Brain microvascular endothelial cell (primary cell): ENCODE measurements around the gene SOAT2.

Experiments
- DNase-seq: peaks from one replicate; pipeline ENCODE4 v3.0.0-alpha.2; 2020
- H3K27ac ChIP-seq: fragments of 250-450 bp; sonication (Bioruptor Pico); 2 replicates; pipeline ENCODE4 v1.5.1; 2020; ENCODE audit warnings: mild to moderate bottlenecking, moderate library complexity
- H3K27me3 ChIP-seq: fragments of 250-450 bp; sonication (Bioruptor Pico); replicated peaks from 2 replicates; pipeline ENCODE4 v1.5.1; 2020; ENCODE audit warnings: mild to moderate bottlenecking
- H3K36me3 ChIP-seq: fragments of 250-450 bp; sonication (Bioruptor Pico); replicated peaks from 2 replicates; pipeline ENCODE4 v1.5.1; 2020; ENCODE audit warnings: mild to moderate bottlenecking
- H3K4me3 ChIP-seq: 2 replicates; pipeline ENCODE4 v1.5.1; 2011; ENCODE audit warnings: low read depth, mild to moderate bottlenecking, control low read depth, low read length, moderate library complexity
- in situ Hi-C: cut with HindIII; loops from 2 replicates; pipeline ENCODE4 v1.10.0; 2017; ENCODE audit warnings: low sequenced_read_pairs, low pct_ligation_motif_present
- TF ChIP-seq, protein P1 (sequence below): IDR thresholded peaks from 2 replicates; pipeline ENCODE4 v1.5.1; 2011; ENCODE audit warnings: low read depth, mild to moderate bottlenecking, moderate library complexity, low read length, control low read depth, inconsistent platforms; ENCODE audit errors: missing control alignments

The SOAT2 gene

DNA sequence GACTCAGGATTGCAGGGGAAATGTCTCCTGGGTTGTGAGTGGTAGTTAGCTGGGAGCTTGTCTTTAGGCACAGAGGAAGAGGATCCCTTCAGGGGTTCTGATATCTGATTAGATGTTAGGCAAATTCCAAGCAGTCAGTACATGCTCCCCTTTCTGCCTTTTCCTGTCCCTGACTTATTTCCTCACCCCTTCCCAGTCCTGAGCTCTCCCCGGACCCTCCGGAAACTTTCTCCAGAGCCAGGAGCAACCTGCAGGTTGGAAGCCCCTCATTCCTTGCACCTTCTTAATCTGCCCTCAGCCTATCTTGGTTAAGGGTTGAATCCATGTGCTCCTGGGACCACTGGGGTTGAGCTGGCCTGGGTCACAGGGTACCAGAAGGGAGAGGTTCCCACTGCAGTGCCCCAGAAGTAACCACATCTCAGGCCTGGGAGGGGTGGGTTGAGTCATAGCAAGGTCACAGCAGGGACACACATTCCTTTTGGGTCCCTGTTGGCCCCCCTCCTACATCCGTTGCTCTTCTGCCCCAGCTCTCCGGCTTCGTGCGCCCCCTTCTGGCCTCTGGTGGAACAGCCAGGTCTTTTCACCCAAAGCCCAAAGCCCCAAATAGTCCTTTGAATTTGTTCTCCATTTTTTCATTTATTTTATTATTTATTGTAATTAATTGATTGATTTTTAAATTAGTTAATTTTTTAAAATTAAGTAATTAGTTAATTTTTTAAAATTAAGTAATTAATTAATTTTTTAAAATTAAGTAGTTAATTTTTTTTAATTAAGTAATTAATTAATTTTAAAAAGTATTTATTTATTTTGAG is 4.0 kb upstream of the SOAT2 start:
- in situ Hi-C loops: no loop called here
- TF ChIP-seq, protein P1, sequence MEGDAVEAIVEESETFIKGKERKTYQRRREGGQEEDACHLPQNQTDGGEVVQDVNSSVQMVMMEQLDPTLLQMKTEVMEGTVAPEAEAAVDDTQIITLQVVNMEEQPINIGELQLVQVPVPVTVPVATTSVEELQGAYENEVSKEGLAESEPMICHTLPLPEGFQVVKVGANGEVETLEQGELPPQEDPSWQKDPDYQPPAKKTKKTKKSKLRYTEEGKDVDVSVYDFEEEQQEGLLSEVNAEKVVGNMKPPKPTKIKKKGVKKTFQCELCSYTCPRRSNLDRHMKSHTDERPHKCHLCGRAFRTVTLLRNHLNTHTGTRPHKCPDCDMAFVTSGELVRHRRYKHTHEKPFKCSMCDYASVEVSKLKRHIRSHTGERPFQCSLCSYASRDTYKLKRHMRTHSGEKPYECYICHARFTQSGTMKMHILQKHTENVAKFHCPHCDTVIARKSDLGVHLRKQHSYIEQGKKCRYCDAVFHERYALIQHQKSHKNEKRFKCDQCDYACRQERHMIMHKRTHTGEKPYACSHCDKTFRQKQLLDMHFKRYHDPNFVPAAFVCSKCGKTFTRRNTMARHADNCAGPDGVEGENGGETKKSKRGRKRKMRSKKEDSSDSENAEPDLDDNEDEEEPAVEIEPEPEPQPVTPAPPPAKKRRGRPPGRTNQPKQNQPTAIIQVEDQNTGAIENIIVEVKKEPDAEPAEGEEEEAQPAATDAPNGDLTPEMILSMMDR: peak; percentile 99
- Histone ChIP-seq H3K27me3 (no peaks in the 10 kb centered on the region), H3K27ac (peak overlapping the region; percentile 97), H3K36me3 (peaks cover 10% of the 10 kb centered on the region), H3K4me3 (peak overlapping the region; percentile 75)
- DNase-seq: peak; percentile 97

DNA sequence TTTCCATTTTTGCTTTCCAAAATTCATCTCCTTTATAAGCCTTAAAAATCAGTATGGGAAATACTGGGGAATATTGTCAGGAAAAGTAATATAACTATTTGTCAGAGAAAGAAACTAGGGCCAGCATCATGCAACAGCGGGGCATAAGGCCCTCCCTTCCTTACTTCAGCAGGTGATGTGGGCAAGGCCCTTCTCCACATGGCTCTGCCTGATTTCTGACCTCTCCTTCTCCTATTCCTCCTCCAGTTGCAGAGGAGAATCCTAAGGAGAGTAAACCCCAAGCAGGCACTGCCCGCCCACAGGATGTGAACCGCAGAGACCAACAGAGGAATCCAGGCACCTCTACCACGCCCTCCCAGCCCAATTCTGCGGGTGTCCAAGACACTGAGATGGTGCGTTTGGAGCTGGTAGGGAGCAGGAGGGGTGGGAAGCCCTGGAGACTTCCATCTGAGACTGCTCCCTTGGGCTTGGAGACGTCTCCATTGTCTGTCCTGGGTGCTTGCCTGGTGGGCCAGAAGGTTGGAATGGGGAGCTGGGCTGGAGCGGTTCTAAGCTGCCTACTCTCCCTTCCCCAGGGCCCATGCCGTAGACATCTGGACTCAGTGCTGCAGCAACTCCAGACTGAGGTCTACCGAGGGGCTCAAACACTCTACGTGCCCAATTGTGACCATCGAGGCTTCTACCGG is 2.7 kb upstream of the SOAT2 start:
- in situ Hi-C loops: no loop called here

DNA sequence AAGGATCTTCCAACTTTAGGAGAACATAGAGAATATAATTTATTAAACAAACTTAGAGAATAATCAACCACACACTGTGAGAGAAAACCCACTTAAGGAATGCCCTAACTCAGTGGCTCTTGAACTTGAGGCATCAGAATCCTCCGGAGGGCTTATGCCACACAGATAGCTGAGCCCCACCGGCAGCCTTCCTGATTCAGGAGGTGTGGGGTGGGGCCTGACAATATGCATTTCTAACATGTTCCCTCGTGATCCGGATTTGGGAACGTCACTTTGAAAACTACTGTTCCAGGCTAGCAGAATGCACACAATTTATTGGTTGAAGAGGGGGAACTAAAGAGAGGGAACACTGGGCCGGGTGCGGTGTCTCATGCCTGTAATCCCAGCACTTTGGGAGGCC is 2.0 kb upstream of the SOAT2 start:
- no peak for DNase-seq
- TF ChIP-seq, protein P1: no peak
- H3K27me3 ChIP-seq: no peaks in the 10 kb centered on the region
- peaks cover 10% of the 10 kb centered on the region for H3K36me3 ChIP-seq
- in situ Hi-C loops: no loop called here
- H3K27ac ChIP-seq: no peak overlapping the region
- H3K4me3 ChIP-seq: no peak overlapping the region

More for the DNA sequence above, 2.7 kb upstream of the SOAT2 start:
- Histone ChIP-seq H3K4me3 (no peak overlapping the region), H3K27me3 (no peaks in the 10 kb centered on the region), H3K36me3 (peaks cover 10% of the 10 kb centered on the region), H3K27ac (no peak overlapping the region)
- DNase-seq: no peak
- TF ChIP-seq, protein P1: no peak

DNA sequence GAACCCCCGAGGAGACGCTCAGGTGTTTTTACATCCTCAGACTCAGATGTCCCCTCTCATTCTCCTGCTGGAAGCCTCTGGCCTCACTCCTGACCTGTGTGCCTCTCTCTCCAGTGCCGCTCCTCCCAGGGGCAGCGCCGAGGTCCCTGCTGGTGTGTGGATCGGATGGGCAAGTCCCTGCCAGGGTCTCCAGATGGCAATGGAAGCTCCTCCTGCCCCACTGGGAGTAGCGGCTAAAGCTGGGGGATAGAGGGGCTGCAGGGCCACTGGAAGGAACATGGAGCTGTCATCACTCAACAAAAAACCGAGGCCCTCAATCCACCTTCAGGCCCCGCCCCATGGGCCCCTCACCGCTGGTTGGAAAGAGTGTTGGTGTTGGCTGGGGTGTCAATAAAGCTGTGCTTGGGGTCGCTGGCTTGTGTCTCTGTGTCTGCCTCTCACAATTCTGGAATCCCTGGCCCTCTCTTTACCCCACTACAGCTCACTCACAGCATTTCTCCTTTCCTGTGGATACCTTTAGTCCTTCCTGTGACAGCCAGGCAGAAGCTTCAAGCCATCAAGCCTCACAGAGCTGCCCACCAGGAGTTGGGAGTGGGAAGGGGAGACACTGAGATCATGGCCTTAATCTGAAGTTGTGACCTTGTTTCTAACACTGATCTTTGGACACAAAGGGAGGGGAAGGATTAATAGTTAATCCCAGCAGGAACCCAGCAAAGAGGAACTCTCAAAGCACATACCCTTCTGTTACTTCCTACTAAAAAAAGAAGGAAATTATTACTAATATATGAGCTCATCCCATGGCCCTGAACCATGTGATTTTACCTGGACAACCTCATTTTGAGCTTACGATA is 1.1 kb upstream of the SOAT2 start:
- no peak for DNase-seq
- H3K4me3 ChIP-seq: no peak overlapping the region
- in situ Hi-C loops: no loop called here
- no peaks in the 10 kb centered on the region for H3K27me3 ChIP-seq
- H3K27ac ChIP-seq: no peak overlapping the region
- H3K36me3 ChIP-seq: peaks cover 10% of the 10 kb centered on the region
- TF ChIP-seq, protein P1: no peak

DNA sequence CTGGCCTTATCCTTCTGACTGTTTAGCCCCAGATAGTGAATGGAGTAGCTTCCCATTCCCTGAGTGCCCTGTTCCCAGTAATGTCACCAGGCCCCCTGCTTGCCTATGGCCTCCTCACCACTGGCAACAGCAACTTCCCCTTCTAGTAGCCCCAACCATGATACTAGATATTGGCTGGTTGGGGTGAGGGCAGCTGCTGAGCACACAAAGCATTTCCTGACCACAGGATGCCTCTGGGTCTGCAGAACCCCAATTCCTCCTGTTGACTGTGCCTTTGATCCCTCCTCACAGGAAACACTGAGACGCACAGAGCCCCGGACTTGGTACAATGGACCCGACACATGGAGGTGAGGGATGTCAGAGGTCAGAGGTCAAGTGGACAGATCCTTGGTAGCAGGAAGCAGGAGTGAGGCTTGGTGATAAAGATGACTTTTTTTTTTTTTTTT is 597 bp downstream of the SOAT2 start:
- DNase-seq: no peak
- Histone ChIP-seq H3K4me3 (no peak overlapping the region), H3K27ac (no peak overlapping the region), H3K36me3 (peaks cover 10% of the 10 kb centered on the region), H3K27me3 (no peaks in the 10 kb centered on the region)
- in situ Hi-C loops: no loop called here
- TF ChIP-seq, protein P1: no peak
